ENCODE results near the gene RAB40C.

Gene RAB40C

DNA sequence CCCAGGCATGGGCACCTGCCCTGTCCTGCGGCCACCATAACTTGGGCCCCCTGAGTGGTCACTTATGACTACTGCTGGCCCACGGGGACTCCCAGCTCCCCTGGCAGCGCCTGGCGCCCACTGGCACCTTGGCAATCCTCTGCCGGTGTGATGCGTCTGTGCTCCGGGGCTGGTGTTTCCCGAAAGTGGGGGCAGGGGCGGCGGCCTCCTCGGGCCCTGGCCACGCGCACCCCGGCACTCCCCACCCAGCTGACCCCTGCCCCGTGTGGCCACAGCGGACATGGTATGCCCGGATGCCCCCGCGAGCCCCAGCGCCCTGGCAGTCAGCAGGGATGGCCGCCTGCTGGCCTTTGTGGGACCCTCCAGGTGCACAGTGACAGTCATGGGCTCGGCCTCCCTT is 67.6 kb downstream of the RAB40C start:
- Mint-ChIP-seq H3K27ac (no peak overlapping the region), H3K9me3 (no peaks in the 10 kb centered on the region), H3K4me1 (ENCODE audit: low read depth) (peaks cover 5% of the 10 kb centered on the region), H3K36me3 (ENCODE audit: low read depth) (peaks cover 36% of the 10 kb centered on the region), H3K27me3 (no peaks in the 10 kb centered on the region), H3K4me3 (no peak overlapping the region)
- no peak for DNase-seq

DNA sequence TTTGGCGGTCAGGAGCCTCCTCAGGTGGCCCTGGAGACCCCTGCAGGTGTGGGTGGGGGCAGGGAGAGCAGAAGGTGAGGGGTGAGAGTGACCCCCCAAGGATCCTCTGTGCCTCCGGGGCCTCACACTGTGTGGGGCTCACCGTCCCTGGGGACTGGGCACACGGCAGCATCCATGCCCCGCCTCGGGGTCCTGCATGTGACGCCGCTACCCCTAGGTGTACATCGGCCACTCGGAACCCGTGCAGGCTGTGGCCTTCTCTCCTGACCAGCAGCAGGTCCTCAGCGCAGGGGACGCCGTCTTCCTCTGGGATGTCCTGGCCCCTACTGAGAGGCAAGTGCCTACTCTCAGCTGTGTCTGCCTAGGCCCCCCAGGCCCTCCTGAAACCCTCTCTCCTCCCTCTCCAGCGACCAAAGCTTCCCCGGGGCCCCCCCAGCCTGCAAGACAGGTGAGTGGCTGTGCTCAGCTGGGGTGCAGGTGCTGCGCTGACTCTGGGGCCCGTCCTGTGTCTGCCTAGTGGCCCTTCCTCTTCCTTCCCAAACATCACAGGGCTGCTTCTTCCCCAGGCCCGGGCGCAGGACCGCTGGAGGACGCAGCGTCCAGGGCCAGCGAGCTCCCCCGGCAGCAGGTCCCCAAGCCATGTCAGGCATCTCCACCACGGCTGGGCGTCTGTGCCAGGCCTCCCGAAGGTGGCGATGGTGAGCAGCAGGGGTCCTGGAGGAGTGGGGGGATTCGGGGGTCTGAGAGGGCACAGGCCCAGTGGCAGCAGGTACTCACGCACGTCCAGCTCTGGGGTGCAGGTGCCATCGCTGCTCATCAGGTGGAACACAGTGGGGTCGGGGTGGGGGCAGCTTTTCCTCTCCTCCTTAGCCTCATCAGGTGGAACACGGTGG is 69.1 kb downstream of the RAB40C start:
- H3K9me3 Mint-ChIP-seq: no peaks in the 10 kb centered on the region
- H3K27ac Mint-ChIP-seq: no peak overlapping the region
- H3K4me3 Mint-ChIP-seq: no peak overlapping the region
- no peak for DNase-seq
- H3K27me3 Mint-ChIP-seq: no peaks in the 10 kb centered on the region
- peaks cover 38% of the 10 kb centered on the region for H3K36me3 Mint-ChIP-seq (ENCODE audit: low read depth)
- peaks cover 5% of the 10 kb centered on the region for H3K4me1 Mint-ChIP-seq (ENCODE audit: low read depth)

DNA sequence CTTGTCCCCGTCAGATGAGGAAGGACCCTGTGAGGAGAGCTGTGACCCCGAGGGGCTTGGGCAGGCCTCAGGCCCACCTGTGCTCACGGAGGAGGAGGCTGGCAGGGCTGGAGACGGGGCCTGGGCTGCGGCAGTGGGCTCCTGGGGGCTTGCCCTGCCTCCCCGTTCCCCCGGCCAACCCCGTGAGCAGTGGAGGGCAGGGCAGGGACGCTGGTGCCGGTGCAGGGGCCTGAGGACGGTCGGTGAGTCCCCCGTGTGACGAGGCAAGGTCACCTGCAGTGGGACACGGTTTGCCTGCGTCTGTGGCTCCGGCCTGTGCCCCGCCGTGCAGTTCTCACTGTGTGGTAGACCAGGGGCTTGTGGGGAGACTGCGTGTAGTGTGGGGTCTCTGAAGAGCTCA is 69.8 kb downstream of the RAB40C start:
- Mint-ChIP-seq H3K4me3 (no peak overlapping the region), H3K27me3 (no peaks in the 10 kb centered on the region), H3K36me3 (ENCODE audit: low read depth) (peaks cover 38% of the 10 kb centered on the region), H3K9me3 (no peaks in the 10 kb centered on the region), H3K27ac (no peak overlapping the region), H3K4me1 (ENCODE audit: low read depth) (peaks cover 5% of the 10 kb centered on the region)
- no peak for DNase-seq

- no peaks in the 10 kb centered on the region for H3K9me3 Mint-ChIP-seq
- H3K27ac Mint-ChIP-seq: no peak overlapping the region
- no peak for DNase-seq
- peaks cover 38% of the 10 kb centered on the region for H3K36me3 Mint-ChIP-seq (ENCODE audit: low read depth)
- peaks cover 5% of the 10 kb centered on the region for H3K4me1 Mint-ChIP-seq (ENCODE audit: low read depth)
- no peak overlapping the region for H3K4me3 Mint-ChIP-seq
- no peaks in the 10 kb centered on the region for H3K27me3 Mint-ChIP-seq
These were observed 70.2 kb downstream of the RAB40C start for GRCh38 chr16:660132-660458.

DNA sequence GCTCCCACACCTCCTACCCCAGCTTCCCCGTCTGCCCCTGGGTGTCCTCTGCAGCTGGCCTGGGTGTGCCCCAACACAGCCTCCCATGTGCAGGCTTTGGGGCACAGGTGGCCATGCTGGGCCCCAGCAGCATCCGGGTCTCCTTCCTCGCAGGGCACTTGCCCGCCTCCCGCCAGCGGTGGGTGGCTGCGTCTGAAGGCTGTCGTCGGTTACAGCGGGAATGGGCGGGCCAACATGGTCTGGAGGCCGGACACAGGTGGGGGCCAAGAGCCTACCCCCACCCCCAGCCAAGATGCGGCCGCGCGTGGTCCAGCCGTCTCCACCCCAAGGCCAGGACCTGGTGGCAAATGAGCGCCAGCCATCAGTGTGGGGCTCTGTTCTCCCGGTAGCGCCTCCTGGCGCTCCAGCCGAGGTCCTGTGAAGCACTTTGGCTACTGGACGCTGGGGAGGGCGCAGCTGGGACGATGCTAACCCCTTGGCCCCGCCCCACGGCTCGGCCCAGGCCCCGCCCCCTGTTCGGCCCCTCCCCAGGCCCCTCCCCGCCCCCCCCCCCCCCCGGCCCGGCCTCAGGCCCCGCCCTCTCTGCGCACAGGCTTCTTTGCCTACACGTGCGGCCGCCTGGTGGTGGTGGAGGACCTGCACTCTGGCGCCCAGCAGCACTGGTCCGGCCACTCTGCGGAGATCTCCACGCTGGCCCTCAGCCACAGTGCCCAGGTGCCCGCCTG is 70.8 kb downstream of the RAB40C start:
- Mint-ChIP-seq H3K27ac (peak overlapping the region; percentile 71), H3K4me3 (peak overlapping the region; percentile 10)
- peak; percentile 75 for DNase-seq

GRCh38 chr16:661184-661821 is 71.4 kb downstream of the RAB40C start:
- H3K27ac Mint-ChIP-seq: peak overlapping the region; percentile 71
- peaks cover 39% of the 10 kb centered on the region for H3K36me3 Mint-ChIP-seq (ENCODE audit: low read depth)

More for the DNA sequence above, 70.8 kb downstream of the RAB40C start:
- Mint-ChIP-seq H3K27me3 (no peaks in the 10 kb centered on the region), H3K4me1 (ENCODE audit: low read depth) (peaks cover 5% of the 10 kb centered on the region), H3K36me3 (ENCODE audit: low read depth) (peaks cover 36% of the 10 kb centered on the region), H3K9me3 (no peaks in the 10 kb centered on the region)

DNA sequence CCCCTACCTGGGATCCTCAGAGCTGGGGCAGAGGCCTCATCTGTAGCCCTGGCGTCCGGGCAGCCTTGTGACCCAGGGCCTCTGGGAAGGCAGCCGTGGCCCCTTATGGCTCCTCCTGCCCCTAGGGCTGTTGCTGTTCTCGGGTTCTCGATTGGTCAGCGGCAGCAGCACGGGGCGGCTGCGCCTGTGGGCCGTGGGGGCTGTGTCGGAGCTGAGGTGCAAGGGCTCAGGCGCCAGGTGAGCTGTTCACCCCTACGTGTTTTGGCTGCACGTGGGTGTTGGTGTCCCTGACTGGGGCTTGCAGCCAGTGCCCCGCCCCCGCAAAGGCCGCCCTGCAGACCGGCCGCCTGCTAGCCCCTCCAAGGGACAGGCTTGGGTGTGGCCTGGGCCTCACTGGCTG is 72.2 kb downstream of the RAB40C start:
- H3K4me1 Mint-ChIP-seq (ENCODE audit: low read depth): peaks cover 8% of the 10 kb centered on the region
- H3K4me3 Mint-ChIP-seq: no peak overlapping the region
- no peaks in the 10 kb centered on the region for H3K27me3 Mint-ChIP-seq
- peaks cover 40% of the 10 kb centered on the region for H3K36me3 Mint-ChIP-seq (ENCODE audit: low read depth)
- no peaks in the 10 kb centered on the region for H3K9me3 Mint-ChIP-seq
- no peak overlapping the region for H3K27ac Mint-ChIP-seq
- DNase-seq: no peak

More at GRCh38 chr16:661184-661821, 71.4 kb downstream of the RAB40C start:
- no peak for DNase-seq
- Mint-ChIP-seq H3K27me3 (no peaks in the 10 kb centered on the region), H3K4me3 (peak overlapping the region; percentile 10), H3K9me3 (no peaks in the 10 kb centered on the region), H3K4me1 (ENCODE audit: low read depth) (peaks cover 5% of the 10 kb centered on the region)

DNA sequence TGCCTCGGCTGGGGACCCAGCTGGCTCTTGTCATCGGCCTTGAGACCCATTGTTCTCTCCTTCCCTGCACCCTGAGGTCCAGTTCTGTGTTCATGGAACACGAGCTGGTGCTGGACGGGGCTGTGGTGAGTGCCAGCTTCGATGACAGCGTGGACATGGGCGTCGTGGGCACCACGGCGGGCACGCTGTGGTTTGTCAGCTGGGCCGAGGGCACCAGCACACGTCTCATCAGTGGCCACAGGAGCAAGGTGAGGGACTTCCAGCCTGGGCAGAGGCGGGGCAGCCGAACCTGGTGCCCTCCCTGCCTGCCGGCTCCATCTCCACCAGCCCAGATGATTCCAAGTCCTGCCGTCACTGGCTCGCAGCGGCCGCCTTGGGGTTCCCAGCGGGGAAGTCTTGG is 72.7 kb downstream of the RAB40C start:
- H3K4me3 Mint-ChIP-seq: no peak overlapping the region

GRCh38 chr16:666572-666971 is 76.7 kb downstream of the RAB40C start:
- Mint-ChIP-seq H3K27me3 (no peaks in the 10 kb centered on the region), H3K9me3 (no peaks in the 10 kb centered on the region), H3K27ac (no peak overlapping the region), H3K4me3 (no peak overlapping the region), H3K4me1 (ENCODE audit: low read depth) (peaks cover 18% of the 10 kb centered on the region), H3K36me3 (ENCODE audit: low read depth) (peaks cover 60% of the 10 kb centered on the region)
- no peak for DNase-seq

More for the DNA sequence above, 72.7 kb downstream of the RAB40C start:
- Mint-ChIP-seq H3K36me3 (ENCODE audit: low read depth) (peaks cover 44% of the 10 kb centered on the region), H3K27me3 (no peaks in the 10 kb centered on the region), H3K9me3 (no peaks in the 10 kb centered on the region), H3K4me1 (ENCODE audit: low read depth) (peaks cover 13% of the 10 kb centered on the region), H3K27ac (no peak overlapping the region)
- no peak for DNase-seq

DNA sequence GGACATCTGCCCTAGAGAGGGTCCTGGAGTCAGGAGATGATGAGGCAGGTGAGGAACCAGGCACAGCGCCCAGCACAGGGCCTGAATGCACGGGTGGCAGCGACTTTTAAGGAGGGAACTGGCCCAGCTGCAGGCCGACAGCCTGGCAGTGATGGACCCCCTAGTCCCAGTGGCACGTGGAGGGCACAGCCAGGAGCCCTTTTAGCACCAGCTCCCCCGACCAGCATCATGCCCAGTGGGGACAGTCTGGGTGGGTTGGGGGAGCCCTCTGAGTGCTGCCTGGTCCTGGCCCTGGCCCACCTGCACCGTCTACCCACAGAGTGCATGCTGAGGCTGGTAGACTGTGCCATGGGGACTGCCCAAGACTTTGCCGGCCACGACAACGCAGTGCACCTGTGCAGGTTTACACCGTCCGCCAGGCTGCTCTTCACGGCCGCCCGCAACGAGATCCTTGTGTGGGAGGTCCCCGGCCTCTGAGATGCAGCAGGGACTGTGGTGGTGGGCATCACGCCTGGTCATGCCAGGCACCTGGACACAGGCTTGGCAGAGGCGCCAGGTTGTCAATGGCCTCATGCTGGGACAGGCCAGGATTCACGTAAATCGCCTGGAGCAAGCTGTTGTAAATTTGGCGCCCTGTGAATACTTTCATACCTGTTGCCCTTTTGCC is 77.4 kb downstream of the RAB40C start:
- peak overlapping the region; percentile 88 for H3K27ac Mint-ChIP-seq
- DNase-seq: no peak
- no peaks in the 10 kb centered on the region for H3K27me3 Mint-ChIP-seq
- no peaks in the 10 kb centered on the region for H3K9me3 Mint-ChIP-seq
- peak overlapping the region; percentile 82 for H3K4me3 Mint-ChIP-seq
- H3K4me1 Mint-ChIP-seq (ENCODE audit: low read depth): peaks cover 18% of the 10 kb centered on the region
- peaks cover 62% of the 10 kb centered on the region for H3K36me3 Mint-ChIP-seq (ENCODE audit: low read depth)

GRCh38 chr16:667780-668518 is 78.1 kb downstream of the RAB40C start, which contains the start of gene RHOT2:
RHOT2 (plus strand) TSS chr16:668132; CDS start chr16:668200, 68 bp downstream.
- peak within 1 kb of the TSS; percentile 88 for H3K27ac Mint-ChIP-seq
- peaks cover 18% of the 10 kb centered on the region for H3K4me1 Mint-ChIP-seq (ENCODE audit: low read depth)
- H3K36me3 Mint-ChIP-seq (ENCODE audit: low read depth): peaks cover 60% of the 10 kb centered on the region
- peak within 1 kb of the TSS; percentile 82 for H3K4me3 Mint-ChIP-seq
- DNase-seq: peak; percentile 97
- no peaks in the 10 kb centered on the region for H3K27me3 Mint-ChIP-seq
- no peaks in the 10 kb centered on the region for H3K9me3 Mint-ChIP-seq

- peak overlapping the region; percentile 68 for H3K27ac Mint-ChIP-seq
- H3K4me3 Mint-ChIP-seq: peak overlapping the region; percentile 82
- H3K9me3 Mint-ChIP-seq: no peaks in the 10 kb centered on the region
- peaks cover 60% of the 10 kb centered on the region for H3K36me3 Mint-ChIP-seq (ENCODE audit: low read depth)
- DNase-seq: peak; percentile 50
- H3K4me1 Mint-ChIP-seq (ENCODE audit: low read depth): peaks cover 18% of the 10 kb centered on the region
- no peaks in the 10 kb centered on the region for H3K27me3 Mint-ChIP-seq
These were observed 78.8 kb downstream of the RAB40C start for GRCh38 chr16:668519-669171.

DNA sequence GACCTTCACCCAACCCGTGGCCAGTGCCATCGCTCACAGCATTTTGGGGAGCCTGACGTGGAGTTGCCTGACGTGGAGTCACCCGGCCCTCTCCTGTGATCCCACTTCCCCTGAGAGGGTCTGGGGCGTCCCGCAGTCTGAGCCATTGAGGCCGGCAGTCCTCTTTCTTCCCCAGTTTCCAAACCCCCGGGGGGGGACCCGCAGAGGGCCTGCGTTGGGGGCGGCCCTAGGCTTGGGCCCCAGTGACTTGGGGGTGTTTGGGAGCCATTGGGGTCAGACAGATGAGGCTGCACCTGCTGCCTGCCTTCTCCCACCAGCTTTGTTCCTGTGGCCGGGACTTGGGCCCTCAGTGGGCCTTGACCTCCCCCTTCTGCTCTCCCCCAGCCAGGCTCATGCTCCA is 79.8 kb downstream of the RAB40C start:
- Mint-ChIP-seq H3K27ac (peak overlapping the region; percentile 75), H3K4me1 (ENCODE audit: low read depth) (peaks cover 18% of the 10 kb centered on the region), H3K4me3 (peak overlapping the region; percentile 82), H3K27me3 (no peaks in the 10 kb centered on the region), H3K36me3 (ENCODE audit: low read depth) (peaks cover 63% of the 10 kb centered on the region), H3K9me3 (no peaks in the 10 kb centered on the region)
- DNase-seq: no peak

All from activated T-cell treated with anti-CD3 and anti-CD28 coated beads, Interleukin-2, amount 50 U/mL, for 24 hours (primary cell).